Activated CD4-positive, alpha-beta T cell treated with anti-CD3 and anti-CD28 coated beads, Interleukin-2, amount 50 U/mL, for 4 hours (primary cell): ENCODE results near the gene EDAR.

Experiments
- DNase-seq, 2 experiments: peaks; one replicate each; pipeline ENCODE4 v3.0.0-alpha.2; 2020

Gene EDAR

GRCh38 chr2:108965540-108966289 lies 23.3 kb downstream of the EDAR start:
- peak; percentile 7 to 12 for DNase-seq

- no peak for DNase-seq
Measured at GRCh38 chr2:108963057-108963456, 26.0 kb downstream of the EDAR start.

- DNase-seq, result no peak
Measured at GRCh38 chr2:108961796-108962195, 27.2 kb downstream of the EDAR start.

- no peak for DNase-seq
Measured at GRCh38 chr2:108960006-108960405, 29.0 kb downstream of the EDAR start.

- DNase-seq, result no peak
Measured at GRCh38 chr2:108959401-108959800, 29.6 kb downstream of the EDAR start.

GRCh38 chr2:108958632-108959341 lies 30.2 kb downstream of the EDAR start:
- no peak for DNase-seq

GRCh38 chr2:108958002-108958401 lies 31.0 kb downstream of the EDAR start:
- no peak for DNase-seq

GRCh38 chr2:108956375-108956774 lies 32.6 kb downstream of the EDAR start:
- DNase-seq, result no peak

GRCh38 chr2:108950369-108951135 lies 38.5 kb downstream of the EDAR start:
- no peak for DNase-seq

- no peak for DNase-seq
Measured at GRCh38 chr2:108949316-108950239, 39.4 kb downstream of the EDAR start.

- no peak for DNase-seq
Measured at GRCh38 chr2:108947271-108947907, 41.6 kb downstream of the EDAR start.

GRCh38 chr2:108946442-108946841 lies 42.6 kb downstream of the EDAR start:
- no peak for DNase-seq

GRCh38 chr2:108945969-108946368 lies 43.1 kb downstream of the EDAR start:
- no peak for DNase-seq

- DNase-seq, result no peak
Measured at GRCh38 chr2:108944601-108945331, 44.3 kb downstream of the EDAR start.

- no peak for DNase-seq
Measured at GRCh38 chr2:108943751-108944150, 45.3 kb downstream of the EDAR start.

- no peak for DNase-seq
Measured at GRCh38 chr2:108942888-108943287, 46.1 kb downstream of the EDAR start.

GRCh38 chr2:108942231-108942825 lies 46.7 kb downstream of the EDAR start:
- no peak for DNase-seq

- no peak for DNase-seq
Measured at GRCh38 chr2:108941767-108942166, 47.3 kb downstream of the EDAR start.

GRCh38 chr2:108941161-108941665 lies 47.8 kb downstream of the EDAR start:
- no peak for DNase-seq

GRCh38 chr2:108940156-108940555 lies 48.9 kb downstream of the EDAR start:
- no peak for DNase-seq
